RWPE2 (cell line): ENCODE results near the gene SYP.

Experiments used
- ATAC-seq: fragments of 200-7000 bp; cut with Tn5 transposase; 3 replicates; pipeline ENCODE4 v1.9.1; 2021; ENCODE audit warnings: low read depth
- DNase-seq: peaks from one replicate; pipeline ENCODE4 v3.0.0-alpha.2; 2020; ENCODE audit warnings: low spot score
- H3K27ac ChIP-seq: fragments of 450-650 bp; 2 replicates; pipeline ENCODE4 v1.5.1; 2017; ENCODE audit warnings: mild to moderate bottlenecking; ENCODE audit not compliant: poor library complexity, severe bottlenecking
- H3K27me3 ChIP-seq: fragments of 250-450 bp; sonication (Bioruptor Pico); 2 replicates; pipeline ENCODE4 v1.5.1; 2021; ENCODE audit warnings: mild to moderate bottlenecking, moderate library complexity; ENCODE audit not compliant: insufficient read depth, poor library complexity, severe bottlenecking
- H3K36me3 ChIP-seq: fragments of 250-450 bp; sonication (Bioruptor Pico); 2 replicates; pipeline ENCODE4 v1.5.1; 2020; ENCODE audit warnings: low read depth, mild to moderate bottlenecking, moderate library complexity
- H3K4me1 ChIP-seq: fragments of 250-450 bp; sonication (Bioruptor Pico); 2 replicates; pipeline ENCODE4 v1.5.1; 2021; ENCODE audit warnings: mild to moderate bottlenecking, moderate library complexity; ENCODE audit not compliant: insufficient read depth, poor library complexity, severe bottlenecking
- H3K4me3 ChIP-seq: fragments of 250-450 bp; sonication (Bioruptor Pico); 2 replicates; pipeline ENCODE4 v1.5.1; 2021; ENCODE audit warnings: mild to moderate bottlenecking, moderate library complexity; ENCODE audit not compliant: severe bottlenecking
- H3K9me3 ChIP-seq: fragments of 250-450 bp; sonication (Bioruptor Pico); 2 replicates; pipeline ENCODE4 v1.5.1; 2021; ENCODE audit warnings: mild to moderate bottlenecking, moderate library complexity; ENCODE audit not compliant: severe bottlenecking
- TF ChIP-seq, protein P1 (sequence below): fragments of 450-650 bp; IDR thresholded peaks from one replicate; pipeline ENCODE4 v1.5.1; 2017; ENCODE audit warnings: mild to moderate bottlenecking, moderate library complexity; ENCODE audit not compliant: poor library complexity, severe bottlenecking

The SYP gene

DNA sequence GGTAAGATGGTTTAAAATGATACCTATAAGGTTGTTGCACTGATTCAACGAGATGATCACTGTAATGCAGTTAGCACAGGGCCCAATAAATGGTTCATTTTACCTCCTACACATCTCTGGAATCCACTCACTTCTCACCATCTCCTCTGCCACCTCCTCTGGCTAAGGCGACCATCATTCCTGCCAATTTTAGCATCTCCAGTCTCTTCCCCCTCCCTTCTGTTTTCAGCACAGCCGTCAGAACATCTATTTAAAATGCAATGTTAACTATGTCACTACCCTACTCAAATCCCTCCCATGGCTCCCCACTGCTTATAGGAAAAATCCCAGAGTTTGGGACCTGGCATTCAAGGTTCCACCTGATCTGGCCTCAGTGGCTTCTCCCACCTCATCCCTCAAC is 3.5 kb upstream of the SYP start:
- H3K4me1 ChIP-seq: no peaks in the 10 kb centered on the region

GRCh38 chrX:49202022-49202421 is 2.0 kb upstream of the SYP start:
- Histone ChIP-seq H3K27me3 (no peaks in the 10 kb centered on the region), H3K36me3 (no peaks in the 10 kb centered on the region), H3K4me1 (no peaks in the 10 kb centered on the region), H3K9me3 (no peaks in the 10 kb centered on the region), H3K4me3 (no peak overlapping the region), H3K27ac (no peak overlapping the region)
- TF ChIP-seq, protein P1, sequence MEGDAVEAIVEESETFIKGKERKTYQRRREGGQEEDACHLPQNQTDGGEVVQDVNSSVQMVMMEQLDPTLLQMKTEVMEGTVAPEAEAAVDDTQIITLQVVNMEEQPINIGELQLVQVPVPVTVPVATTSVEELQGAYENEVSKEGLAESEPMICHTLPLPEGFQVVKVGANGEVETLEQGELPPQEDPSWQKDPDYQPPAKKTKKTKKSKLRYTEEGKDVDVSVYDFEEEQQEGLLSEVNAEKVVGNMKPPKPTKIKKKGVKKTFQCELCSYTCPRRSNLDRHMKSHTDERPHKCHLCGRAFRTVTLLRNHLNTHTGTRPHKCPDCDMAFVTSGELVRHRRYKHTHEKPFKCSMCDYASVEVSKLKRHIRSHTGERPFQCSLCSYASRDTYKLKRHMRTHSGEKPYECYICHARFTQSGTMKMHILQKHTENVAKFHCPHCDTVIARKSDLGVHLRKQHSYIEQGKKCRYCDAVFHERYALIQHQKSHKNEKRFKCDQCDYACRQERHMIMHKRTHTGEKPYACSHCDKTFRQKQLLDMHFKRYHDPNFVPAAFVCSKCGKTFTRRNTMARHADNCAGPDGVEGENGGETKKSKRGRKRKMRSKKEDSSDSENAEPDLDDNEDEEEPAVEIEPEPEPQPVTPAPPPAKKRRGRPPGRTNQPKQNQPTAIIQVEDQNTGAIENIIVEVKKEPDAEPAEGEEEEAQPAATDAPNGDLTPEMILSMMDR: no peak
- DNase-seq (no peak), ATAC-seq (no peak)

More for the DNA sequence above, 3.5 kb upstream of the SYP start:
- no peaks in the 10 kb centered on the region for H3K36me3 ChIP-seq
- ATAC-seq (no peak), DNase-seq (no peak)
- H3K4me3 ChIP-seq: no peak overlapping the region
- H3K27ac ChIP-seq: no peak overlapping the region
- TF ChIP-seq, protein P1: no peak
- H3K9me3 ChIP-seq: no peaks in the 10 kb centered on the region
- H3K27me3 ChIP-seq: no peaks in the 10 kb centered on the region

DNA sequence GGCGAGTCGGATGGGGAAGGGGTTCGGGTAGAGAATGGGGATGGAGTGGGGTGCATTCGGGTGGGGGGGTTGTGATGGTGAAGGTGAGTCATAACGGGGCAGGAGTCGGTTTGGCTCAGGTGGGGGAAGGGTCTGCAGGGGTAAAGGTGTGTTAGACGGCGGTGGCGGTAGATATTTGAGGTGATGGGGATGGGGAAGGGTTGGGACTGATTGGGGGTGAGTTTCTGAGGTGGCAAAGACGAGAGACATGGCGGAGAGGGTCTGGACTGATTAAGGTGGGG is 738 bp downstream of the SYP start:
- H3K4me1 ChIP-seq: no peaks in the 10 kb centered on the region
- no peak overlapping the region for H3K27ac ChIP-seq
- H3K27me3 ChIP-seq: no peaks in the 10 kb centered on the region
- no peak for DNase-seq
- ATAC-seq: no peak
- no peaks in the 10 kb centered on the region for H3K36me3 ChIP-seq
- H3K9me3 ChIP-seq: no peaks in the 10 kb centered on the region
- H3K4me3 ChIP-seq: no peak overlapping the region
- TF ChIP-seq, protein P1: no peak

DNA sequence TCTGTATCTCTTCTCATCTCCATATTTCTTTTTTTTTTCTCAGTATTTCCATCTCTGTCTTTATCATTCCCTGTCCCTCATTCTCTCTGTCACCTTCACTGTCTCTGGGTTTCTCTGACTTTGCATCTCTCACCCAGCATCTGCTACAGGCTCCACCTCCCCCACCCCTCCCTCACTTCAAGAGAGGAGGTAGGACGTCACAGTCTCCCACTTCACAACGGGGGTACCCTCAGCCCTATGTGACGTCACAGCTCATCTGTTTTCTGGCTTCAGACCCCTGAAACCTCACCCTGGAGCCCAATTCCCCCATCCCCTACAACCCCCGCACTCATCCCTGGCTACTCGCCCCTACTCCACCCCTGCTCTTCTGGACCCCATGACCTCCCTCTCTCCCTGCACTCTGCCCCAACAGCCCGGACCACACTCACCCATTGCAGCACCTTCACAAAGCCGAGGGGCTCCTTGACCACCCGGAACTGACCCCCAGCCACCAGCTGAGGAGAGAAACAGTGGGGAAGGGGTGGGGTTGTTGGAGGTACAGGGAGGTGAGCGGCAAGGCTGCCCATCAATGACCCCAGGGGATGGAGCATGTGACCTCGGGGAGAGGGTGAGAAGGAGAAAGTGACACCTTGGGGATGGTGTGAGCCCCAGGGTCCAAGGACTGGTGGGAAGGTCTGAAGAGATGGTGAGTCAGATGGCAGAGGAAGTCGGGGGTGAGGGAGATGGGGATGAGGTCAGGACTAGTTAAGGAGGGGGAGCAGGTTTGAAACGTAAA is 1.3 kb downstream of the SYP start:
- Histone ChIP-seq H3K9me3 (no peaks in the 10 kb centered on the region), H3K27ac (no peak overlapping the region), H3K4me1 (no peaks in the 10 kb centered on the region), H3K4me3 (no peak overlapping the region), H3K27me3 (no peaks in the 10 kb centered on the region), H3K36me3 (no peaks in the 10 kb centered on the region)
- no peak for ATAC-seq
- TF ChIP-seq, protein P1: no peak
- DNase-seq: no peak

GRCh38 chrX:49197543-49198087 is 2.4 kb downstream of the SYP start:
- Histone ChIP-seq H3K36me3 (no peaks in the 10 kb centered on the region), H3K4me3 (no peak overlapping the region), H3K27ac (no peak overlapping the region), H3K4me1 (no peaks in the 10 kb centered on the region), H3K27me3 (no peaks in the 10 kb centered on the region), H3K9me3 (no peaks in the 10 kb centered on the region)
- no peak for ATAC-seq
- TF ChIP-seq, protein P1: no peak
- no peak for DNase-seq
